Adipose tissue (tissue), 3 donors: ENCODE results near the gene TCEANC2. TPM values are rescaled to one million over a fixed set of nuclear protein-coding genes. Genes with fewer than 3 reads are reported as not detected.

Source experiments
- H3K27ac ChIP-seq: one replicate; pipeline ENCODE4 v1.5.1; 2013; ENCODE audit warnings: low read depth, low read length
- WGBS, 3 donors: extraction: QIAGEN DNeasy Blood & Tissue Kit; methylation state at CpG; one replicate each; pipeline ENCODE4 v1.1.7; 2013; 5-methylcytosine and 5-hydroxymethylcytosine counted together
- polyA plus RNA-seq, 3 donors: library from polyadenylated mRNA; stranded (reverse); fragments of 200-250 nt; gene quantifications; one replicate each; pipeline ENCODE4 v1.2.3, GENCODE V29; 2013
- donor health status: healthy with polysubstance abuse.
- donor health status: Bipolar disorder and iron deficiency.
- donor health status: healthy.

TCEANC2 gene
- polyA plus RNA-seq, 3 donors = 1.4 to 3.8 (median 1.4) TPM

DNA sequence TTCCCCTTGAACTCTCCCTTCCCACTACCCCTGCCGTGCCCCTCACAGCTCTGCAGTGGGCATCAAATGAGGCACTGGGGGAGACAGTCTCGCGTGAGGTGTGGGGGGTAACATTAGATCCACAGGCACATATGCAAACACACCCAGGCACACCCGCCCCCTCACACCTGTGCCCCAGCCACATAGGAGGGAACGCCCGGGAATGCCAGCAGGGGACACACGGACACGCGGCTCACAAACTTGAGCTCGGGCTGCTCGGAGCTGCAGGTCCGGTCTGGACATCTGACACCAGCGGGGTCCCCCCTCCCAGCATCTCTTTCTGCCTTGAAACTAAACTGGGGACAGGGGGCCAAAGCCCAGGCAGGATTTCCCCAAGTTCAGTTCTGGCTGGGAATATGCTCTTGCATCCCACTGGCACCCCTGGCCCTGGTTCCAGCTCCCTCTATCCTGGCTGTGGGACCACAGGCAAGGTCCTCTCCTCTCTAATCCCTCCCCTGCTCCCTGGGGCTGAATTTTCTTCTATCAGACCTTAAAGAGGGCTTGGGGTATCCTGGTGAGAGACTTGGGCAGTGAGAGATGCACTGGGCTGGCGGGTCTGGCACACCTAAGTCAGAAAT, 68.8 kb downstream of the TCEANC2 start:
- no peak overlapping the region for H3K27ac ChIP-seq
- 46 to 66% (median 48%) methylated on average over 14 of the region's 14 CpGs for WGBS, 3 donors

DNA sequence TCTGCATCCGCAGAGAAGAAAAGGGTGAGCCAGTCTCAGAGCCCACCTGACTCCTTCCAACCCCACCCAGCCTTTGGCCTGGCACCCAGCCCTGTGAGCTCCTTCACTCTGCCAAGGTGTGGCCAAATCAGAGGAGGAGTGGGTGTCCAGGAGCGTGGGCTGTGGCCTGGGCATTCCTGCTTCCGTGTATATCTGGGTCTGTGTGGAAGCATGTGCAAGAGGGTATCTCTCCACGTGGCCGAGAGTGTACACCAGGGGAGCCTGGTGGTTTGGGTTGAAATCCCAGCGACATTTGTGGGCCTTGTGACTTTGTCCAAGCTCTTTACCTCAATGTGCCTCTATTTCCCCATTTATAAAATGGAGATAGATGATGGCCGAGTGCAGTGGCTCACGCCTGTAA, 69.6 kb downstream of the TCEANC2 start:
- H3K27ac ChIP-seq = no peak overlapping the region
- WGBS, 3 donors = 93 to 97% (median 96%) methylated on average over 8 of the region's 8 CpGs

DNA sequence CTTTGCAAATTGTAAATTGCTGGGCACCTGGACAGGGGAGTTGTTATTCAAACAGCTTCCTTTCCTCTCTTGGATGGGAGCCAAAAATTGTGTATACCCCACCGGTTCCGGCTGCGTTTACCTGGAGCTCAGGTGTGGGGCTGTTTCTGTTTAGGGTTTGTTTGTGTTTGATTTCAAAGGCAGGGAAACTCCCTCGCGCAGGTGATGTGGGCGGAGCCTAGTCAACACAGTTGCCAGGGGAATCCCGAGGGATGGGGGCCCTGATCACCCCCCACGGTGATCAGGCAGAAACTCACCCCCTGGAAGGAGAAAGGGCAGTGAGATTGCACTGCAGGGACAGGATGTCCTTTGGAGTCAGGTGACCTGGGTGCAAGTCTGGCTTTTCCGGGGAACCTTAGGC, 71.1 kb downstream of the TCEANC2 start:
- H3K27ac ChIP-seq = no peak overlapping the region
- WGBS, 3 donors = 27 to 65% (median 54%) methylated on average over 9 of the region's 9 CpGs

DNA sequence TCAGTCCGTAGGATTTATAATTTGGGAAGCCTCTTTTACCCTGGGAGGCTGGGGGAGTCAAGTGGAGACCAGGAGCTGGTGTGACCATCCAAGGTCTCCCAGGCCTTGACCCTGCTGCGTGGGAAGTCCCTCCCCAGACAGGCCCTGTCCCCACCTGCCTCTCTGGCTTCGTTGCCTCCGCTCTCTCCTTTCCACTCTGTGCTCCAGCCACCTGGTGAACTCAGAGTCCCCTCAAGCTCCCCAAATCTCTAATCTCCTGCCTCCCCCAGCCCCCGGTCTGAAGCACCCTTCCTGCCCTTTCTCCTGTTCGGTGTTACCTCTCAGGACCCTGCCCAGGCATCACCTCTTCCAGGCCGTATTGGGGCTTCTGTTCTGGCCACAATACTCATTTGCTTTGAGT, 71.5 kb downstream of the TCEANC2 start:
- no peak overlapping the region for H3K27ac ChIP-seq
- 83 to 90% (median 88%) methylated on average over 7 of the region's 7 CpGs for WGBS, 3 donors

DNA sequence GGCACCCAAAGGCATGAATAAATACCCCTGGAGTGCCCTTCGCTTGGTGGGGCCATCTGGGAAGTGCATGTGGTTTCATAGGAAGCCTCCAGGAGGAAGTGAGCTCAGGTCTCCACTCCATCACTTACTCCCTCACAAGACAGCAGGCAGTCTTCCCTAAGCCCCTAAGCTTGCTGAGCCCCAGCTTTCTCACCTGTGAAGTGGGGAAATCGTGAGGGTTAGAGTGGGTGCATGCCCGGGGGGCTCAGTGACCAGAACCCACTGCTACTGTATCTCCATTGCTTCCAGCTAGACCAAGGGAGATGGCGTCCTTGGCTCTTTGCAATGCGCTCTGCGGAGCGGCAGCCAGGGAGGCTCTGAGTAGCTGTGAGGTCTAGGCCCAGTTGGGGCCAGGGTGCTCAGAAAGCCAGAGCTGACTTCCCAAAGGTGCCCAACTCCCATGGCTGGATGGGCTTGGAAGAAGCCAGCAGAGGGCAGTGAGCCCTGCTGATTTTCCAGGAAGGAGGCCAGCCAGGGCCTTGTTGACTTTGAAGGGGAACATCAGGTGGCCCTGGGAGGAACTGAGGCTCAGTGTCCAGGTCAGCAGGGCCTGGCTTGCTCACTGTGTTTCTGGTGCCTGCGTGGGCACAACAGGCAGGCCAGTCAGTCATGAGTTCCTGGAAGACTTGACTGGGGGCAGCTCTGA, 72.1 kb downstream of the TCEANC2 start:
- WGBS, 3 donors = 85 to 93% (median 85%) methylated on average over 8 of the region's 8 CpGs

DNA sequence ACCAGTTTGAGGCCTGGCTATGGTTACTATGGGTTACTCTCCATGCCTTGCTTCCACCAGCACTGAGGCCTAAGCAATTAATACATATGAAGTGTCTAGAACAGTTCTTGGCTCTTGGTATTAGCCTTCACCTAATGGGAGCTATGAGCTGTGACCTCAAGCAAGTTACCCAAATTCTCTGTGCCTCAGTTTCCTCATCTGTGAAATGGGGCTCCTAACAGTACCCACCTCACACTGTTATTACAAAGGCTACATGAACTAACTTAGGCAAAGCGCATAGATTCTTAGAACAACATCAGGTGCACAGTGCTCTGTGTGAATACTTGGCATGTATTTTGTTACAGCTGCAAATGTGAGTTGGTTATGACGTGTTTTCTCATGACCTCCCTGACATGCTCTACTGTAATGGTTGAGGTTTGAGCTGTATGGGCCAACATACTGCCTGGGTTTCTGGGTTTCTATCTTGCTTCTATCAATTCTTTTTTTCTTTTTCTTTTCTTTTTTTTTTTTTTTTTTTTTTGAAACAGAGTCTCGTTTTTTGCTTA, 72.9 kb downstream of the TCEANC2 start:
- no peak overlapping the region for H3K27ac ChIP-seq
- WGBS, 3 donors = 44 to 93% (median 89%) methylated on average over 3 of the region's 3 CpGs

More for the DNA sequence above, 72.1 kb downstream of the TCEANC2 start:
- no peak overlapping the region for H3K27ac ChIP-seq

DNA sequence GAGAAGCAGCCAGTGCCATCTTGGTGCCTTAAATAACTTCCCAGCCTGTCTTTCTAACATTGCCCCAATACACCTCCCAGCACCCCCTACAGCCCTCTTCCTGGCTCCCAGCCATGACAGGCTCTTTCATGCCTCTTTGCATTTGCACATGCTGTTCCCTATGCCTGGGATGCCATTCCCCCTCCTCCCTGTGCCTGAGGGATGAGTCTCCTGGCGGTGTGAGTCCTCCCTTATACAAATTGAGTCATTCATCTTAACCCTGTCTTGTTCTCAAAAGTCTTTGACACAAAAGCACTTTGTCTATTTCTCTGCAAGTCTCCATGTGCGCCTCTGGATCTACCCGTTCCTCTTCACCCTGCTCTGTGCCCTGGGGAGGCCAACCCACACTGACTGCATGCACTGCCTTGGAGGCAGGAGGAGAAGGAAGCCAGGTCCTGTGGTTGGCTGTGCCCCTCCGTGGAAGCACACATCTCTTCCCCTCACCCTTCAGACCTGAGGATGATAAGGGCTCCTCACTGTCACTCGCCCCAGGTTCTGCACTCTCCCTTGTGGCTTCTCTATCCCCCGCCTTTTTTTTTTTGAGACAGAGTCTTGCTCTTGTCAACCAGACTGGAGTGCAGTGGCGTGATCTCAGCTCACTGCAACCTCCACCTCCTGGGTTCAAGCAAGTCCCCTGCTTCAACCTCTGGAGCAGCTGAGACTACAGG, 74.3 kb downstream of the TCEANC2 start:
- no peak overlapping the region for H3K27ac ChIP-seq
- 81 to 86% (median 84%) methylated on average over 7 of the region's 7 CpGs for WGBS, 3 donors

DNA sequence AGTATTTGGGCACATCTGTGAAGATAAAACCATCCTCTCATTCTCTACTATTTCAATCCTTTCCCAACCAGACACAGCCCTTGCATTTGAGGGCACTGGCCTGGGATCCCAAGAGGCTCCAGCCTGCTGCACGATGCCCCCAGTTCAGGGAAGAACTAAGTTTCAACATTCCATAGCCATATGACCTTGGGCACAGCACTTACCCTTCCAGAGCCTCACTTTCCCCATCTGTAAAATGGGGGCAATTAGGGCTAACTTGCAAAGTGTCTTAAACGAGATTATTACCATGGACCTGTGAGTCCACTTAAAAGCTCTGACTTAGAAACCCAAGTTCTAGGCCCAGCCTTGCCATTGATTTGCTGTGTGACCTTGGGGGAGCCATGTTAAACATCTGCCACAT, 76.5 kb downstream of the TCEANC2 start:
- no peak overlapping the region for H3K27ac ChIP-seq
- 66 to 89% (median 80%) methylated on average over 2 of the region's 2 CpGs for WGBS, 3 donors

DNA sequence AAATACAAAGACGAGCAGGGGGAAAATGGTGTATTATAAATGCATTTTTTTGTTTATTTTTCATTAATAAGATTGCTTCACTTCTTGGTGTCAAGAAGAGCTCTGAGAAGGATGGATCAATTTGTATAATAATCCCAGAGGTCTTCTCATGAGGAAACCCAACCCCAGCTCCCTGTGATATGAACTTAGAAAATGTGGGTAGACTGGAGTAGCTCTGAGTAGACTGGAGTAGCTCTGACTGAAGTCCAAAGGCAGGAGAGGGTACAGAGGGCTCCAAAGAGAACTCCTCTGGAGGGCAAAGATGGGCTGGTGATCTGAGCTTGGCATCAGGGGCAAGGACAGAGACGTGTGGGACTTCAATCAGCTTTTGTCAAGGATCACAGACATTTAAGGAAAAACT, 78.0 kb downstream of the TCEANC2 start:
- WGBS, 3 donors = 63 to 81% (median 80%) methylated on average over 2 of the region's 2 CpGs
- no peak overlapping the region for H3K27ac ChIP-seq

DNA sequence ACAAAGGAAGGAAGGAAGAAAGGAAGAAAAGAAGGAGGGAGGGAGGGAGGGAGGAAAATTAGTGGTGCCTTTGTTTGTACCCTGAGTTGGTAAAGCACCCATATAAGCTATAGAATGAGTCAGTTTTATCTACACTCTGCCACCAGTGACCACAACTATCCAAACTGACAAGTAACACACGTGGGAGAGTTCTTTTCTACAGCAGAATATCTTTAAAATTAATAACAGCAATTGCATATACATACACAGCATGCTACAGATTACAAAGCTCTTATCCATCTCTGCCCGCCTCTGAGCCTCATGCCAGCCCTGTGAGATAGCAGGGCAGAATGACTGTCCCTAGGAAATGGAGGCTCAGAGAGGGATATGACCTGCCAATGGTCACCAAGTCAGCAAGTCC, 79.1 kb downstream of the TCEANC2 start:
- no peak overlapping the region for H3K27ac ChIP-seq
- 53 to 65% (median 60%) methylated on average over 2 of the region's 2 CpGs for WGBS, 3 donors

DNA sequence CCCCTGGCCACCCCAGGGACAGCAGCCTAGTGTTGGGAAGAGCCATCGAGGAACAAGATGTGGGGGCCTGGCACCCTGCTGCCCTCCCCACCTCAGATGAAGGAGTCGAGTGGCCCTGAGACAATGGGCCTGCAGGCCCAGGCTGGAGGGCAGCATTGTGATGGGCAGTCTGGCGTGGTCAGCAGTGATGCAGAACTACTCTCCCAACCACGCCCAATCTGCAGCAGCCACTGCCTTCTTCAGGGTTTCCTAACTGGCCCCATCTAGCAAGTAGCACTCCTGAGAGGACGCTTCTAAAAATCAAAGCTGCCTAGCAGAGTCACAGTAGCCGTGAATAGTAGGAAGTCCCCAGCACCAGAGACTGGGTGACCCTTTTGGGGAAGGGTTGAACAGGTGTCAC, 80.9 kb downstream of the TCEANC2 start:
- no peak overlapping the region for H3K27ac ChIP-seq
- 90 to 95% (median 94%) methylated on average over 6 of the region's 6 CpGs for WGBS, 3 donors

DNA sequence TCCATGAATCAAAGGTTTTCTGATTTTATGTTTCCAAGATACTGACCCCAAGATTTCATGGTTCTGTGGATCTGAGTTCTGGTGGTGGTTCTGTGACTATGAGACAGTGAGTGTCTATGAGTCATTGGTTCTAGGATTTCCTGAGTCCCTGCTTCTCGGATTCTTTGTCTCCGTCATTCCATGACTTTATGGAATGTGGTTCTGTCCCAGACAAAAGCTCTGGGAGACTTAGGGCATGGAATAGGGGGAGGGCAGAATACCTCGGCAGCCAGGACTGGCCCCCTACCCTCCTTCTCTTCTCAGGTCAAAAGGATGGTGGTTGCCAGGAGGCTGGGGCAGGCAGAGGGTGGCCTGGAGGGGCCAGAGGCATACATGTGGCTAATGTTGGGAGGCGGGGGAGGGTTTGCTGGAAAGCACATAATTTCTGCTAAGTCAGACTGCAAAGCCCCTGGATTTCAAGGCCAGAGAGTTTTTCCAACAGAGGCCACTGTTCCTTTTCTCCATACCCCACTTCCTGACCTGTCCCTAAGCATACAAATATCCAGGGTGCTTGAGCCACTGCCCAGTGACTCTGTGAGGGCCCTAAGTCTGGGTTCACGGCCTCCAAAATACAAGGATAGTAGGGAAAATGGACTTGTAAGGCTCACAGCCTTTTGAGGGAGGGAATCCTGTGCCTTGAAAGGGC, 82.2 kb downstream of the TCEANC2 start:
- WGBS, 3 donors = 72 to 76% (median 75%) methylated on average over 5 of the region's 5 CpGs

DNA sequence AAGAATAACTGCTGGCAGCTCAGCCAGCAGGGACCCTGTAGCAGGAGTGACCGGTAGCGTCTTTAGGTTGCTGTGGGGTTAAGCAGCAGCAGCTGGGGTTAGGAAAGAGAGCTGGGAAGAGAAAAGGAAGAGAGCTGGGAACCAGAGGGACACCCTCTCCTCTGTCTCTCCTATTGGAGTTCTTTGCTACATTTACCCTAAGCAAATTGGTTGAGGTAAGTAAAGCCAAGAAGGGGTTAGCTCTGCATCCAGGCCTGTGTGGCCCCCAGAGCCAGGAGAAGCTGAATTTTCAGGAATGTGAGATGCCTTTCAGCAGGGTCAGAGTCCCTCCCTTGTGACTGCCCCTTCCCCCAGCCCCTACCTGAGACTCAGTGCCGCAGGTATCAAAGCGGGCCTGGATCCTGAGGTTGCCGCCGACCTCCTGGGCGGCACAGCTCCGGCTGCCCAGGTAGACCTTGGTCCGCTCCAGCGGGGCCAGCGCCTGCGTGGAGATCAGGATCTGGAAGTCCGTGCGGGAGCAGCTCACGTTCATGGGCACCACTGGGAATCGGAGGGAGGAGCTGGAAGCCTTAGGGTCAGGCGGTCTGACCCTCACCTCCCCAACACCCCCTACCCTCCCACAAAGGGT, 83.0 kb downstream of the TCEANC2 start:
- no peak overlapping the region for H3K27ac ChIP-seq
- WGBS, 3 donors = 94 to 97% (median 95%) methylated on average over 17 of the region's 17 CpGs

More for the DNA sequence above, 82.2 kb downstream of the TCEANC2 start:
- H3K27ac ChIP-seq = no peak overlapping the region

DNA sequence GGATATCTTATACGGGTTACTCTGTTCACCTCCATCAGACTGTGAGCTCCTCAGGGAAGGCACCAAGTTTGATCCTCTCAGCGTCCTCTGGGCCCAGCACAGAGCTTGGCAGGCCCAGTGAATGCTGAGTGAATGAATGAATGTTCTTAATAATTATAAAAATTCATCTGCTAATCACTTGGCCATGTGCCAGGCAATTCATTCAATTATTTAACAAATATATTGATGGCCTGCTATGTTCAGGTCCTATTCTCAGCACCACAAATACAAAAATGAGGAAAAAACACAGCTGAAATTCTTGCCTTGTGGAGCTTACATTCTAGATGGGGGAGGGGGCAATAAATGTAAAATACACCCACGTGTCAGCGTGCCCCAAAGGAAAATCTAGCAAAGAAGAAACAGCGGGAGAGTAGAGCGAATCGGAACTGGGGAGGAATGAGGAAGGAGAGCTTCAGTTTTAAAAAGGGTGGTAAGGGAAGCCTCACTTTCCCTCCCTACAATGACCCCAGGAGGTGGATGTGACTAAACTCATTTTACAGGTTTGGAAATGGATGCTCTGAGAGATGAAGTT, 83.6 kb downstream of the TCEANC2 start:
- H3K27ac ChIP-seq = no peak overlapping the region
- 71 to 83% (median 79%) methylated on average over 7 of the region's 7 CpGs for WGBS, 3 donors

DNA sequence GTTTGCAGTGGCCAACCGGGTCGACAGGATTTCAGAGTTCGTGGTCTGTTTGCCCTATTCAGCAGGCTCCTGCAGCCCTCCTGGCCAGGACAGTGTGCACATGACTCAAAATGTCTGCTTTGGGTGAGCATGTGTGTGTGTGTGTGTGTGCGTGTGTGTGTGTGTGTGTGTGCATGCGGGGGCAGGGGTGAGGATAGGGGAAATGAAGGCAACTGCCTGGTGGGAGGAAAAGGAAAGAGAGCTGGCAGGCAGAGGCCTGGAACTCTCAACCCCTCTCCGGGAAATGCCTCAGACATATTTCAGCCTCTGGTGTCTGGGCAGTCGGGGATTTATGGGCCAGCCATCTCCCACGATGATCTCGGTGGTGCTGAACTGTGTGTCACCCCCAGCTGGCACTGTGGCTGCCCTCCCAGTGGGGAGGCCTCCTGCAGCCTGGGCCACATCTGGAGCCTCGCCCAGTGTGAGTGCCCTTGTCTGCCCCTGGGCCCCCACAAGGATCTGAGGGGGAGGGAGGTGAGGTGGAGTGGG, 84.2 kb downstream of the TCEANC2 start:
- no peak overlapping the region for H3K27ac ChIP-seq
- 30 to 61% (median 38%) methylated on average over 10 of the region's 10 CpGs for WGBS, 3 donors

DNA sequence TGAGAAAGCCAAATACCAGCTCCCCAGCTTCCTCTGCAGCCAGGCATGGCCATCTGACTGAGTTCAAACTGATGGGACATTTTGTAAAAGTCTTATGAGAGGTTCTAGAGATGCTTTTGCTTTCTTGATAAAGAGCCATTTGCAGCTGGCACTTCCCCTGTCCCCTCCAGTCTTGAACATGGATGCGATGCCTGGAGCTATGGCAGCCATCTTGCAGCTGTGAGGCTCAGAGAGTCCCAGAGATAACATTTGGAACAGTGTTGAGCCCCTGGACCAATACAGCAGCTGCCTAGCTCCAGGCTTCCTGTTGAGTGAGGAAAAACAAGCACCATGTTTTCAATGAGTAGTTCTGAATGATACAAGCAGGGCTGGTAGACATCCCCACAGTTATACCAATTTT, 85.6 kb downstream of the TCEANC2 start:
- no peak overlapping the region for H3K27ac ChIP-seq
- WGBS, 3 donors = 96 to 100% (median 100%) methylated on average over 1 of the region's 1 CpG

DNA sequence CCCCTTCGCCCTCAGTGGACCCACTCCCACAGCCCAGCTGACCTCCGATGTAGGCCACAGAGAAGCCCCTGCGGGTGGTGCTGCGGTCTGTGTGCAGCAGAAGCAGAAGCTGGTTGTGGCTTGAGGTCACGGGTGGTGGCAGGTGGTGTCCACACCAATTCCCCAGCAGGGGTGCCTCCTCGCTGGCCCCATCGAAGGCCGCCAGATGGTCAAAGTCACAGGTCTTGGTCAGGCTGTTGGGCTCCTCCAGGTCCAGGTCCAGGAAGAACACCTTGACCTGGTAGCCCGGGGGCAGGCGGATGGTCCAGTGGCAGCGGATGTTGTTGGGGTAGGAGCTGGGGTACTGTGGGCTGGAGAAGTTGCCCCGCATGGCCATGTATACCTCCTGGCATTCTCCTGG, 86.3 kb downstream of the TCEANC2 start:
- 98 to 99% (median 98%) methylated on average over 12 of the region's 12 CpGs for WGBS, 3 donors
- H3K27ac ChIP-seq = no peak overlapping the region
